DMS153 treated with DMSO at 0.1 percent for 48 hours (cell line): Measurements from ENCODE around the gene CCDC13.

Source experiments
- DNase-seq: peaks from one replicate; lab custom pipeline; 2025; ENCODE audit not compliant: unreplicated experiment; lab: John Stamatoyannopoulos, UW

CCDC13 gene

GRCh38 chr3:42734263-42734860, 38.7 kb downstream of the CCDC13 start:
- DNase-seq, result no peak

- no peak for DNase-seq
Observed at GRCh38 chr3:42733501-42734262, 39.4 kb downstream of the CCDC13 start.

DNA sequence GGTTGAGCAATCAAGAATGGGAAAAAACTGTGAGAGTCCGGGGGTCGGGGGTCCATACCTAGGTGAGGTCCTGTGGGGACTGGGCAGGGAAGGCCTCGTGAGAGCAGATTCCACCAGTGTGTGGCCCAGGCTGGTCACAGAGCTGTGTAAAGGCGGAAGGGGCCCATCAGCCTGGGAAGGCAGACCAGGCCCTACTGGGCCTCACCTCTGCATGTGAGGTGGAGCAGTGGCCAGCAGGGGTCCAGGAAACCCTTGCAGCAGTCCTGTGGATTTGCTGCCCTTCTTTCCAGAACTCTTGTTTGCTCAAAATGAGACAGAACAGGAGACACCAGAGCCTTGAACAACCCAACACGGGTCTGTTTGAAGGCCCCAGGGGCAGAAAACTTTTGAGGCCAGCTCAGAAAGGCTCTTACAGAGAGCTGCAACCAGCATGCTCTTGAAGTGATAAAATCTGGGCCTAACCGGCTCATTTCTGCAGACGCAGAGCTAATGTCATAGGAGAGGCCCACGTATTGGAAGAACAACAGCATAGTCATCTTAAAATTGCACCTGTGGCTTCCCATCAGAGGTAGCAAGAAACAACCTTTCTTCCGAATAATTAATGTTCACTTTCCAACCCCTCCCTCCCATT, 40.1 kb downstream of the CCDC13 start:
- DNase-seq, result no peak

DNA sequence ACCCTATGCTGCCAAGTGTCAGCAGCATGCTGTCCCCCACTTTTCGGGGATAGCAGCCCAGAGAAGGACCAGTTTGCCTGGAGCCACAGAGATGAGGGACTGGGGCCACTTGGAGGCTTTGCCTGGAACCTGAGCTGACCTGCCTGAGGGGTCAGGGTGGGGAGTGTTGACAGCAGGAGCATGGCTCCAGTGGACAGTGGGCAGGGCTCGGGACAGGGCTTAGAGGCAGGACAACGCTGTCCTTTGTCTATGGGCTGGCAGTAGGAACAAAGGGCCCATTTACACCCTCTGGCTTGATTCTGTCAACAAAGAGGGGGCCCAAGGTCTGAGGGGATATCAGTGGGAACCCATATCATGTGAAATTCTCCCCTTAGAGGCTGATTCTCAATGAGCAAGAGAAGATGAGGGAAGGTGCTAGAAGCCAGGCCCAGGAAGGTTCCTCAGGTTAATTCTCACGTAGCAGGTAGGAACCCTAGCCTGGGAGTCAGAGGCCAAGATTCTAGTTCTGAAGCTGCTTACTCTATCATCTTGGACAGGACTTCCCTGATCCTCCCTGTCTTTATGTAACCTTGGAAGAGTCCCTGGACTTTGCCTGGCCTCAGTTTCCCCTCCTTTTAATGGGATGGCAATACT, 40.7 kb downstream of the CCDC13 start:
- DNase-seq, result no peak

DNA sequence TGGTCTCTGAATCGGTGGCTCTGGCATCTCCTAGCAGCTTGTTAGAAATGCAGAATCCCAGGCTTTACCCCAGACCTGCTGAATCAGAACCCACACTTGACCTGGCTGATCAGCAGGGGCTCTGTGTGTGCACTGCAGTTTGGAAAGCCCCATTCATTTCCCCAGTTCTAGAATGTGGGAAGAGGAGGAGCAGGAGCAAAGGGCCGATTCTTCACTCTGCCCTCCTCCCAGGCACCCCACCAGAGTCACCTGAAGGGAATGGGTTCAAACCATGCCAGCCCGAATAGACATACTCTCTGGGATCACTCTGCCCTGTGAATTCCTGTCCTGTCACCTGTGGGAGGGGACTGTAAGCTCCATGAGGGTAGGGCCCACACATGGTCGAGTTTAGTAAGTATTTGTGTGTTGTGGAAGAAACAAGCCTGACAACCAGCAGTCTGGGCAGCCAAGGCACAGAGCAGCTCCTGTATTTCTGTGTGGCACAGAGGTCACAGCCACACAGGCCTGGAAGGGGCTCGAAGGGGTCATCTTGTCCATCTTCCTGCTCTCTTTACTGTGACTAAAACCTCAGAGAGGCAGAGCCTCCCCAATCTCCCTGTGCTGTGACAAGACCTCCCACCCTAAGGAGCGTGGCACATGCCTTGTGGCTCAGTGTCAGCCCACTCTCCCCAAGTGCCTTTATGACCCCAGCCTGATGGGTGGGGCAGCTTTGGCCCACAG, 41.4 kb downstream of the CCDC13 start:
- DNase-seq, result no peak

DNA sequence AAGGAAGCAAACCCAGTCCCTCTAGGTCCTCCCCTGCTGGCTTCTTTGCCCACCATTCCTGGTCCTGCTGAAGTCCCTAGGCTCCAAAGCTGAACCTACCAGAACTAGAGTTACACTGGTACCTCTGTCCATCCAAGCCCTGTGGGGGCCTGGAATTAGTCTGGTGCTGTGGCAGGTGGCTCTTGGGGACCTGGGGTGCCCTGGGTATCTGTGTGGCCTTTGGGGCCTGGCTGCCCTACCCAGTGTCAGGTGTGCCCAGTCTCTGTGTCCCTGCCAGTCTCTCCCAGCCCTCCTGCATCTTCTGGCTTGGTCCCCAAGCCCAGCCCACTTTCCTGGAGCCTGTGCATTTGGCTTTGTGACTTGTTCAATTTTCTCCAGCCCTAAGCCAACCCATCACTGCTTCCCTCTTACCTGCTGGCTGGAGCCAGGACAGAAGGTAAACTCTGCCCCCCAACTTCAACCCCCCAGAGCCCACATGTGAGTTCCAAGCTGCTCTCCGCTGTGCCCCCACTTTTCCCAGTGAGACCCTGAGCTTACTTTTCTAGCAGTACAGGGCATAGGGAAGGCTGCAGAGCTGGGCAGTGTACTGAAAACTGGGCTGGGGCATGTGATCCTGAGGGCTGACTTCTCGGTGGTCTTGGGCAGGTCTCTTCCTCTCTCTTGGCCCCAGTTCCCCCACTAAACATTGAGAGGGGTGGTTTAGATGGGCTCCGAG, 42.2 kb downstream of the CCDC13 start:
- no peak for DNase-seq

DNA sequence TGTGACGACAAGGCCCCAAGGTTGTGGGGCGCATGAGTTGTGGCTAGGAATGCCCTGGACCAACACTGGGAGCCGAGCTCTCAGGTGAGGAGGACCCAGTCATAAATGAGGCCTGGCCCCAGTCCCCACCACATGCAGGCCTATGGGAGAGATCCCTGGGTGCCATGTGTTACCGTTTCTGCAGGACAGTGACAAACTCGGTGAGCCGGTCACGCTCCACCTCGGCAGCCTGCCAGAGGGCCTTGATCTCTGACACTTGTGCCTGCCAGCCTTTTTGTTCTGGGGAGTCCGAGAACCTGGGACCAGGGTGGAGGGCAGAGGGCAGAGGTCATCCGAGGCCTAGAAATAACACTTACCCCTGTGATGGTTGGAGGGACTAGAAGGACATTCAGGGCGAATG, 42.8 kb downstream of the CCDC13 start:
- no peak for DNase-seq

- DNase-seq, result no peak
Observed at GRCh38 chr3:42729404-42730145, 43.5 kb downstream of the CCDC13 start.

DNA sequence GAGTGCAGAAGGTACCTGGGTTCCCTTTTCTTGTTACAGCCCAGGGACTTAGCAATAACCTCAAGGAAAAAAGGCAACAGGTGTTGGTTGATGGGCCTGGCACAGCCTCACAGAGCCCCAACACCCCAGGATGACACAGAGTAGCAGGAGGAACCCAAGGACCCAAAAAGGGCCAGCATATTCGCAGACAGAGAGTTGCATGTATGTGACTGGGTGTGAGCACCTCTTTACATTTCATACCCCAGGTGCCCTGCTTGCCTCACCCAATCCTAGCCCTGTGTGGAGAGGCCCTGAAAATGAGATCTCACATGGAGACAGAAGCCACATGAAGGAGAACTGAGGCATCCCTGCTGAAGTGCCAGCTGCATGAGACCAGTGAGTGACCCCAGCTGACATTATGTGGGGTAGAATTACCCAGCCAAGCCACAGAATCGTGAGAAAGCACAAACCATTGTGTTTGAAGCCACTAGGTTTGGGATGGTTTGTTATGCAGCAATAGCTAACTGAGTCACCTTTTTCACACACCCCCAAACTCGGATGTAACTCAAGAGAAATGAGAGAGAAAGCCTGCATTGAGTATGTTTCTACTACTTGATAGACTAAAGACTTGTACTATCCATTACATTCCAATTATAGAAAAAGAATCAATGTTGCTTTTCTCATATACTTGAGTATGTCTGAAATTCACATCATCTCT, 44.2 kb downstream of the CCDC13 start:
- no peak for DNase-seq

GRCh38 chr3:42728056-42728455, 45.0 kb downstream of the CCDC13 start:
- no peak for DNase-seq

GRCh38 chr3:42725454-42725853, 47.6 kb downstream of the CCDC13 start:
- no peak for DNase-seq

DNA sequence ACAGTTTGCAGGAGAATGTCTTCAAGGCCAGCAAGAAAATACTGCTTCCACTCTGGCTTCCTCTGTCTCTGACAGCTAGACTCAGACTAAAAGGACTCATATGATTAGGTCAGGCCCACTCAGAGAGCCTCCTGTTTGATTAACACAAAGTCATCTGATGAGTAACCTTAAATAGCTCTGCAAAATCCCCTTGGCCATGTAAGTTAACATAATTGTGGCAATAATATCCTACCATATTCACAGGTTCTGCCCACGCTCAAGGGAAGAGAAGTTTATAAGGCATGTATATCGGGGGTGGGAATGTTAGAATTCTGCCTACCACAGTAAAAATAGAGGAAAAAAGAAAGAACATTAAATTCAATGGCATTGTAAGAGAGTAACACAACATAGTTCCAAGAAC, 49.8 kb downstream of the CCDC13 start:
- no peak for DNase-seq
